T47D (cell line): ENCODE data around the gene MRPL33.

Experiments
- DNase-seq, 2 experiments: peaks; one replicate each; pipeline versions ENCODE4 v3.0.0 to v3.0.0-alpha.2; 2011 to 2012; ENCODE audit warnings: low read depth in 1 of 2, low spot score in 1 of 2
- JUND ChIP-seq: IDR thresholded peaks from 2 replicates; pipeline ENCODE4 v1.6.1; 2012; ENCODE audit warnings: low read depth
- in situ Hi-C: cut with HindIII; loops from 2 replicates; pipeline ENCODE4 v1.10.0; 2016; ENCODE audit warnings: low sequenced_read_pairs, low pct_unique_long_range_greater_than_20kb

MRPL33 gene

DNA sequence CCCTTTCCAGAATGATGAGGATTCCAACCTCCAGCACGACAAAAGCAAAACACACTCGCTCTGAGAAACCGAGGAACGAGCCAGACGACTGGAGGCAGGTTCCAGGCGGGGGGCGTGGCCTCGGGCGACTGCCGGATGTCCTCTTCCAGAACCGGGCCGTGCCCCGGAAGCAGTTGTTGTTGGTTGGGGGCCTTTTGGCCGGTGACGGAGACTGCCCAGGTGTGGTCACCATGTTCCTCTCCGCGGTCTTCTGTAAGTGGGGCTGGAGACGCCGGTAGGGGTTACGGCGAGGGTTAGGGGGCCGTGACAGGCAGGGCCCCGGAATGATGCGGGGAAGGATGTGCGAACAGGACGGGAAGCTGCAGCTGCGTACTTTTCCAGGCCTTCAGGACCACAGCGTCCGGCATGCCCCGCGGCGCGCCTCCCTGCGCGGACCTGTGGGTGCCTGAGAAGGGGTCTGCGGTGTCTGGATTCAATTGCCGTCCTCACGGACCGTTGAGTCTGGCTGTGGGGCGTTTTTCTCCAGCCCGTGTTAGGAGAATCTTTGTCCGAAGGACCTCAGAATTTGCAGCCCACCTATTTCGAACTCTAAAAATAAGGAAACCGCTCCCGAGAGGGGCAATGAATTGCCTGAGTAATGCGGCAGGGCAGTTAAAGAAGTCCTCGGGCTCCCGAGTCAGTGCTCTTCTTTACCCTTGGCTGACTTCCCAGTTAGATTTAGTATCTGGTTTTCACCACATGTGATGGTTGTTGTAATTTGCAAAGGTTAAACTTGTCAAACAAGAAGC is at the start of gene MRPL33:
TSS of gene MRPL33 (plus strand) at position 172 of the 788 bp plus-strand sequence. CDS start at position 231, 59 bp downstream.
- in situ Hi-C loops, result no loop called here
- DNase-seq, result peak; percentile 83 to 91
- no peak for TF ChIP-seq JUND

GRCh38 chr2:27721884-27722485 is 49.5 kb upstream of the MRPL33 start:
- DNase-seq, result no peak
- in situ Hi-C loops, result no loop called here
- no peak for TF ChIP-seq JUND

DNA sequence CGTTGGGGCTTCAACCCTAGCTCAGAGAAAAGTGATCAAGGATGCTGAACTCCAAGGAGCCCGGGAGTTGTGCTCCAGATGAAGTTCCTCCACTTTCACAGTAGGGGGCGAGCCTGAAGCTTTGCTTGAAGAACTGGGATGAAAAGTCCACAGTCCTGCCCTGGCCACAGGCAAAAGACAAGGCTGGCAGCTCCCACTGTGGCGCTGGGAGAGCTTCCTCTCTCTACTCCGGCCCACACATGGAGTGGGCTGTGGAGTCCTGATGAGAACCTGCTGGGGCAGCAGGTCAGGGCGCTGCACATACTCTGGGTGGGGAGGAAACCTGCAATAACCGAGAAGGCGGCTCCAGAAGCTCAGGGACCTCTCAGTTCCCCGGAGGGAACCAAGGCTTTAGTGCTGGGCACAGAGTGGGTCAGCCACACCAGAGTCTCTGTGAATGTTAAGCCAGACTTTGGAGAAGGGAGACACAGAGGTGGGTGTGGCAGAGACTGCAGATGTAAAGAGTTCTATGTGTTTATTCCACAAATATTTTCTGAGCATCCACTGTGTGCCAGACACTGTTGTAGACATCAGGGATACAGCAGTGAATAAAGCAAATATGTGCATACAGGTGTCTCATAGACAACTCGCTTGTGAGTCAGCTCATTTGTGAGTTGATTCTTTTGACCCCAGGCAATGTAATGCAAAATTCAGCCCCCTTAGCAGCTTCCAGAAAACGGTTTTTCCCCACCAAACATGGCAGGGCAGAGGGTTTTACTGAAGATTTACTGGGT is 48.0 kb upstream of the MRPL33 start:
- TF ChIP-seq JUND, result no peak
- in situ Hi-C loops, result no loop called here
- peak; percentile 55 to 76 for DNase-seq

- in situ Hi-C loops, result no loop called here
- TF ChIP-seq JUND, result no peak
- DNase-seq, result no peak
Observed at GRCh38 chr2:27724191-27724590, 47.3 kb upstream of the MRPL33 start.

GRCh38 chr2:27724905-27725701 is 46.4 kb upstream of the MRPL33 start:
- DNase-seq, result no peak
- TF ChIP-seq JUND, result no peak
- in situ Hi-C loops, result no loop called here

DNA sequence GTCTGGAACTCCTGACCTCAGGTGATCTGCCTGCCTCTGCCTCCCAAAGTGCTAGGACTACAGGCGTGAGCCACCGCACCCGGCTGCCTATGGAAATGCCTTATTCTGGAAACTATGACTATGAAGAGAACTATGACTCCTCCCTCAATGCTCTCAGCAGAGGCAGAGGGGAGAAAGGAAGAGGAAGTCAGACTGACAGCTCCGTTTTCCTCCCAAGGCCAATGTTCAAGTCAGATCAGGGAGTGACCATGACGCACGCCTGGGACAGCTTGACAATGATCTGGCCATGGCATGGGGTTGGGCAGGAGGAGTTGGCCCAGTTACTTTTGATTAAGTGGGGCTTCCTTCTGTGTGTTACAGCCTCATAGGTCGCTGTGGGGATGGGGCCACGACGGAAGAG is 44.3 kb upstream of the MRPL33 start:
- in situ Hi-C loops, result no loop called here
- TF ChIP-seq JUND, result no peak

GRCh38 chr2:27728081-27728858 is 43.2 kb upstream of the MRPL33 start:
- no peak for DNase-seq
- in situ Hi-C loops, result no loop called here
- no peak for TF ChIP-seq JUND

More for the DNA sequence above, 44.3 kb upstream of the MRPL33 start:
- no peak for DNase-seq

- no peak for DNase-seq
- in situ Hi-C loops, result no loop called here
- TF ChIP-seq JUND, result no peak
Observed at GRCh38 chr2:27729198-27729597, 42.3 kb upstream of the MRPL33 start.

DNA sequence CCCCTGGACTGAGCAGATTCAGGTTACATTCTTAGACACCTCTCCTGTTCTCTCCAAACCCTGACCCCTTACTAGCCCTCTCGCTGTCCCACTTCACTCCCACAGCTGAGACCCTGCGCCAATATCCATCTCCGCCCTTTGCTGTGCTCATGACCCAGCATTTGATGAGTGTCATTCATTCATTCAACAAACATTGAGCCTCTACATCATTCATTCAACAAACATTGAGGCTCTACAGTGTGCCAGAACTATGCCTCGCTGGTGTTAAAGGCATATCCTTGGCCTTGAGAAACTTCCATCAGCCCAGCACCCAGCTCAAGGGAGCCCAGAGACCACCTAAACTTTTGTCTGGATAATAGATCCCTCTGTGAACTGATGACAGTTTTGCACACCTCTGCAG is 41.9 kb upstream of the MRPL33 start:
- in situ Hi-C loops, result no loop called here
- TF ChIP-seq JUND, result no peak

DNA sequence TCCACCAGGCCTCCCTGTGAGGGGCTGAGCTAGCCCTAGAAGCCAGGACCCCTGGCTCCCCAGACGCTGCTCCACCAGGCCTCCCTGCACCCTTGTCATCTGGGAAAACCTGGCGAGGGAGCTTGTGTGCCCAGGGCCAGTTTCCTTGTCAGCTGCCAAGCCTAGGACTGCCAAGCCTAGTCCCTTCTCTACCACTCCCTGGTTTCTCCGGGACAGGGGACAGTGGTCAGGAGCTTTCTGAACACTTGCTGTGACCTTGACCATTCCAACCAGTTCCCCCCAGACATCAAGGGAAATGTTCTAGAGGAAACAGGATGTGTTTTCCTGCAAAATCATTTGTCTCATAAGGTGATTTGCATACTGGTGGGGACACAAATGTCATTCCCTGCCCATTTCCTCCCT is 41.3 kb upstream of the MRPL33 start:
- no peak for DNase-seq
- TF ChIP-seq JUND, result no peak
- in situ Hi-C loops, result no loop called here

More for the DNA sequence above, 41.9 kb upstream of the MRPL33 start:
- DNase-seq, result no peak

- in situ Hi-C loops, result no loop called here
- no peak for TF ChIP-seq JUND
- DNase-seq, result no peak
Observed at GRCh38 chr2:27730980-27731691, 40.4 kb upstream of the MRPL33 start.

GRCh38 chr2:27734305-27734704 is 37.2 kb upstream of the MRPL33 start:
- no peak for TF ChIP-seq JUND
- in situ Hi-C loops, result no loop called here
- DNase-seq, result no peak
